ENCODE data around the gene NRDC.
"Not testable (repeated sequence)": the region's sequence is repeated elsewhere in the genome, so short reads cannot be mapped to it uniquely, and the experiment has no call there.

NRDC gene

GRCh38 chr1:51840182-51840581, 38.3 kb downstream of the NRDC start:
- no peak for DNase-seq

- DNase-seq, result no peak
These were observed 39.4 kb downstream of the NRDC start for GRCh38 chr1:51839094-51839493.

GRCh38 chr1:51837243-51837642, 41.3 kb downstream of the NRDC start:
- DNase-seq, result no peak

DNA sequence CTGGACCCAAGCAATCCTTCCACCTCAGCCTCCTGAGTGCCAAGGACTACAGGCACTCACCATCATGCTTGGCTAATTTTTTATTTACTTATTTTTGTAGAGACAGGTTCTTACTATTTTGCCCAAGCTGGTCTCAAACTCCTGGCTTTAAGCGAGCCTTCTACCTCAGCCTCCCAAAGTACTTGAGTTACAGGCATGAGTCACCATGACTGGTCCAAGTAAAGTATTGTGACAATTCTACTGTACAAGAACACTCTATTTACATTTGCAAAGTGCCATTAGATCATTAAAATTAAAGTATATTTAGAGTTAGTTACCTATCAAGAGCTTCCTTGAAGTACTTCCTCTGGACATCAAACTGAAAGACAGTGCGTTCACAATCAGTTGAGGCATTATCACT, 44.8 kb downstream of the NRDC start:
- no peak for DNase-seq

- no peak for DNase-seq
These were observed 49.5 kb downstream of the NRDC start for GRCh38 chr1:51829058-51829457.

DNA sequence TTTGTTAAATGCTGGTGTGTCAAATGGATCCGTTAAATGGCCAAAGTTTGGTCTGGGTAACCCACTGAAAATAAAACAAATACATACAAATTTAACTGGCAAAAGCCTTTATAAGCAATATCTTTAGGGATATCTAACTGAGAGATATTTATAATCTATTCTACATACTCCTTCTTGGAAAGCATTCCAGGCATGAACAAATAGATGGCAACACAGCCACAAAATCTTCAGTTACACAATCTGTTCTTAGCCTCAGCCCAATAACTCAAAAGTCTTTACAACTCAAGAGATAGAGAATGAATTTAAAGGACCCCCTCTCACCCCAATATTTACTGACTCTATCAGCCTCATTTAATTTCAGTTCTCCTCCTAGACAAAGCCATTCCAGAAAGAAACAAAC, 58.7 kb downstream of the NRDC start:
- DNase-seq, result no peak

GRCh38 chr1:51819021-51819420, 59.5 kb downstream of the NRDC start:
- DNase-seq, result not testable (repeated sequence)

GRCh38 chr1:51818487-51818886, 60.0 kb downstream of the NRDC start:
- DNase-seq, result no peak

DNA sequence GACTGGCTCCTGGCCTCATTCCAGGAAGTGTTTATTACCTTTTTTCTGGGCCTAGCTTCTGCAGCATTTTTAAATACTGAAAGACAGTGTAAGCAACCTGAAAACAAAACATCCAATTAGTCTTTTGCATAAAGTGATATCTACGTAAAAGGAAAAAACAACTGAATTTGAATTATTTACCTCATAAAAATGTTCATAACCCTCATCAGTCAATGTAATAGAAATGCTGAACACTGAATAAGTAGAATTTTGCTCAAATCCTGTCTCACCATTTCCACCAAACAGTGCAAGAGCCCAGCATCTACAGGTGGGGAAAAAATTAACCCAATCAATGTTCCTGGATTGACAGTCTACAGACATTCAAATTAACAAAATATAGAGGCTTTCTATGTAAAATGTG, 64.0 kb downstream of the NRDC start:
- no peak for DNase-seq

DNA sequence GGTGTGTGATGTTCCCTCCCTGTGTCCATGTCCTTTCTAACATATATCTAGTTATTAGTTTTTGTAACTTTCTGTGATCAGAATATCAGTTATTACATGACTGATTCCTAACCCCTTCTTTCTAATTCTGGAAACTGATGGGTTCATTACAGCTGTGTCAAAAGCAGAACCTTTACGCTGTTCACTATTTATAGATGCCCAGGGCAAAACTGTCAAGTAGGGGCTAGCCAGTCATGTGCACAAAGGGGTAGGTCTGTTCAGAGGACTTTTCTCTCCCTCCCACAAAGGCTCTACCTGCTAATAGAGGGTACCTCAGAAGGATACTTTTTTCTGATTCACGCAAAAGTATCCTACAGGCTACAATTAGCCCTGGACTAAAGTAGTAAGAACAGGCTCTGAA, 79.2 kb downstream of the NRDC start:
- no peak for DNase-seq

DNA sequence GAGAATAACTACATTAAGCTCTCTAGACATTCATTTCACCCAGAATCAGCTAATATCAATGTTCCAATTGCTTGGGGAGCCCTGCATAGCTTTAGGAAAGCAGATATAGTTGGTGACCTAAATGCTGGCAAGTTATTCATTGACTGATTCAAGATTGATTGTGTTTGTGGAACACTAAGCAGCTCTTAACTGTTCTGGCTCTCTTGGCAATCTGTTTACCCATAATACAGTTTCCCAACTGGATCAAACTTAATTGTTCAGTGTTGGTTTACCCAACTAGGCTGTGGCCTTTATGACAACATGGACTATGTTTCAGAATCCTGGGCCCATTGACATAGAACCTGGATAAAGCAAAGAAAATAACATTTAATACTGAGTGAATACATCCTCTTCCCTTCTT, 83.7 kb downstream of the NRDC start:
- no peak for DNase-seq

- DNase-seq, result no peak
These were observed 84.3 kb downstream of the NRDC start for GRCh38 chr1:51794260-51794659.

- DNase-seq, result no peak
These were observed 85.7 kb downstream of the NRDC start for GRCh38 chr1:51792864-51793263.

DNA sequence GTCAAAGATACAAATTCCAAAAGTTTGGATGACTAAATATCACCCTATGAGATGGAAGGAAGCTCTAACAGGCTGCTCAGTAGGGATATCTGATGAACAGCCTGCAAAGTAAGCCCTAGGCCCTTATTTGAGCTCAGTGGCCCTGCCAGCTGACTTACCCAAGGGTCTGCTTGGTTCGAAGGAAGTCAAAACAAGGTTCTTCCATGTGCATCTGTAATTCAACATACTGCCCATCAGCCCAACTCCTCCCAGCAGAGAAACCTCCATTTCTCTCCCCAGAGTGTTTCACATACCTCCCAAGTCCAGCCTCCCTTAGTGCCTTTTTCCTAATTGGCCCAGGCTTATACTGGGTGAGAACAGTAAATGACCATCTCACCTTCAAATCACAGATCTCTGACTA, 86.6 kb downstream of the NRDC start:
- DNase-seq, result no peak

- no peak for DNase-seq
These were observed 88.1 kb downstream of the NRDC start for GRCh38 chr1:51790385-51790784.

GRCh38 chr1:51789342-51789741, 89.2 kb downstream of the NRDC start:
- DNase-seq, result no peak

DNA sequence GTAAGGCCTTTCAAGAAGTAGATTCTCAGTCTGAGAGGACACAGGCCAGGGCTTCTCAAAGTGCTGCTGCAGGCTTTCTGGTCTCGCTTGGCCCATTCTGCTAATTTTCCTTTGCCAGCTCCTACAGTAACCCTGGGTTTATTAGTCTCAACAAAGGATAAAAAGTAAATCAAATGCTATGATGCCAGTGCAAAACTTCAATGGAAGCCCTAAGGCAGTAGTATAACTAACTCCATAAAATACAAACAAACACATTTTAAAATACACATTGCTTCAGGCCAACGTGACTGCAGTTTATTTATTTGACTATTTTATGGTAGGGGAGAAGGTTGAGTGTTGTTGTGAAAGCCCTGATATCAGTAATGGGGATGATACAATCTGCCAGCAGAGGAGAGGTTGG, 89.6 kb downstream of the NRDC start:
- DNase-seq, result no peak

DNA sequence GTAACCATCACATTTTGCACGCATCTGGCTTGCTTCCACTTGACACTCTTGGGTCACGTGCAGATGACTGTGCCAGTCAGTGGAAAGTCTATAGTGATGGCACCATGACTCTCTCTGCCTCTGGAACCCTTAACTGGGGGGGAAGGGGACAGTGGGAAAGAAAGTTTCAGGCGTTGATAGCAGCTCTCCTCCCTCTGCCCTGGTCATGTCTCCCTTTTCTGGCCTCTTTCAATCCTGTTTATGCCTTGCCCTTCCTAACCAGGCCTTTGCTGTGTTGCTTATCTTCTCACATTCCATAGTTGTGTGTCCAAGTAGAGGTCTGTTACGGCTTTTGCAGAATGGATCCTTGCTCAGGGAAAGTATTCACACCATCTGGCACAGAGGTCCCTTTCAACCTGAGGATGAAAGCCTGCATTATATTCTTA, 93.5 kb downstream of the NRDC start:
- no peak for DNase-seq

- DNase-seq, result no peak
These were observed 97.6 kb downstream of the NRDC start for GRCh38 chr1:51780927-51781326.

- DNase-seq, result no peak
These were observed 102.1 kb downstream of the NRDC start for GRCh38 chr1:51776408-51776807.

GRCh38 chr1:51768971-51769588, 109.4 kb downstream of the NRDC start:
- peak; percentile 54 for DNase-seq

DNA sequence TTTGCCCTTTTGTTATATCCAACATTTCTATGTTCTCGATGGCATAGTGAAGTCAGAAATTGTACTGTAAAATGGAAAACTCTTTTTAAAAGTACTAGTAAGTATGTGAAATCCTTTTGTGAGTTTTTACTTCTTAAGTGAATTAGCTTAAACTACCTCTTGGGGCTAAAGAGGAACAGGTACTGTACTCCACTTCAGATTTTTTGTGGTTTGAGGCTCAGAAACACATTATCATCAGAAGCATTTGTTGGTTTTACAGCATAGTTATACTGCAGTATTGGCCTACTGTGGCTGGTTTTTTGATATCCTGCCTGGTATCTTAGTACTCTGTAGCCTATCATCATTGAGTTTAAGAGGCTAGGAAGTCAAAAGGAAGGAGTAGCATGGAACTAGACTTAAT, 117.2 kb downstream of the NRDC start:
- no peak for DNase-seq

- DNase-seq, result no peak
These were observed 117.7 kb downstream of the NRDC start for GRCh38 chr1:51760872-51761271.

- DNase-seq, result no peak
These were observed 120.2 kb downstream of the NRDC start for GRCh38 chr1:51758310-51758709.

DNA sequence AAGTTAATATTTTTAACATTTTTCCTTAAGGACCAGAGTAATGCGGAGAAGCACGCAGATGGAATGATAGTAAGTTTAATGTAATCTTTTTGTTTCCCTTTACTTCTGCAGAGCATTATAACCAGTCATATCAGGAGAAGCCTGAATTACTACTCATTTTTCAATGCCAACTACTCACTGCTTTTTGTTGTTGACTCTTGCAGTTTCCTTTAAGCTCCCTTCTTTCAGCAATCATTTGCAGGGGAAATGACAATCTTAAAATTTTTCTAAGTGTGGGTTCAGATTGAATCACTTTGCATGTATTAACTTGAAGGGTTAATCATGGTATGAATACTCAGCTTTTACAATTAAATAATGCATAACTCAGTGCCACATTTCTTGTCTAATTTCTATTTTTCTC, 122.2 kb downstream of the NRDC start:
- no peak for DNase-seq

DNA sequence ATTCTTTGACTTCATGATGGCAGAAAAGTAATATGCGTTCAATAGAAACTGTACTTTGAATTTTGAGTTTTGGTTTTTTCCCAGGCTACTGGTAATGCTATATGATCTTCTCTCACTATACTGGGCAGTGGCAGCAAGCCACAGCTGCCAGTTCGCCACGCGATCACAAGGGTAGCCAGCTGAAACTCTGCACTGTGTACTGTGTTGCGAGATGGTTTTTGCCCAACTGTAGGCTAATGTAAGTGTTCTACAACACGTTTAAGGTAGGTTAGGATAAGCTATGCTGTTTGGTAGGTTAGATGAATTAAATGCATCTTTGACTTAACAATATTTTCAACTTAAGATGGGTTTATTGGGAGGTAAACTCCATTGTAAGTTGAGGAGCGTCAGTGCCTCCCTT, 123.1 kb downstream of the NRDC start:
- DNase-seq, result no peak
